Nephron (organoid): Measurements from ENCODE around the gene COA3.

ENCODE experiments used
- H3K27ac Mint-ChIP-seq, 3 experiments: 2 replicates each; pipeline ENCODE4 v1.8.0; 2020; ENCODE audit warnings: mixed read lengths in 3 of 3, mild to moderate bottlenecking in 2 of 3, moderate library complexity in 1 of 3
- H3K27me3 Mint-ChIP-seq: 2 replicates; pipeline ENCODE4 v1.8.0; 2021; ENCODE audit warnings: low read depth, mild to moderate bottlenecking, moderate library complexity, mixed read lengths
- H3K36me3 Mint-ChIP-seq: 2 replicates; pipeline ENCODE4 v1.8.0; 2020; ENCODE audit warnings: low read depth, mixed read lengths
- H3K4me1 Mint-ChIP-seq: 2 replicates; pipeline ENCODE4 v1.8.0; 2020; ENCODE audit warnings: mixed read lengths
- H3K4me3 Mint-ChIP-seq, 3 experiments: 2 replicates each; pipeline ENCODE4 v1.8.0; 2020; ENCODE audit warnings: mild to moderate bottlenecking in 3 of 3, mixed read lengths in 3 of 3, moderate library complexity in 2 of 3
- H3K9me3 Mint-ChIP-seq: 2 replicates; pipeline ENCODE4 v1.8.0; 2020; ENCODE audit warnings: mixed read lengths
- CTCF ChIP-seq, 3 experiments: fragments of 200-600 bp; sonication (generic); IDR thresholded peaks; one replicate each; pipeline ENCODE4 v1.5.0; 2021; ENCODE audit warnings: antibody characterized with exemption in 3 of 3; ENCODE audit not compliant: unreplicated experiment in 3 of 3

COA3 gene

GRCh38 chr17:42783062-42783790 is 15.3 kb downstream of the COA3 start:
- H3K4me3 Mint-ChIP-seq: peak overlapping the region; percentile 14 to 71 (median 28)
- TF ChIP-seq CTCF (IDR thresholded peaks at IDR 0.05; ENCODE audit: unreplicated experiment in 3 of 3): no peak
- no peaks in the 10 kb centered on the region for H3K9me3 Mint-ChIP-seq
- peaks cover 11% of the 10 kb centered on the region for H3K36me3 Mint-ChIP-seq
- peaks cover 15% of the 10 kb centered on the region for H3K4me1 Mint-ChIP-seq
- no peak overlapping the region for H3K27ac Mint-ChIP-seq
- peaks cover 46% of the 10 kb centered on the region for H3K27me3 Mint-ChIP-seq

GRCh38 chr17:42782166-42783061 is 16.1 kb downstream of the COA3 start:
- Mint-ChIP-seq H3K4me1 (peaks cover 15% of the 10 kb centered on the region), H3K27me3 (peaks cover 44% of the 10 kb centered on the region), H3K4me3 (peak overlapping the region; percentile 14 to 71 (median 28)), H3K27ac (no peak overlapping the region), H3K9me3 (no peaks in the 10 kb centered on the region), H3K36me3 (peaks cover 18% of the 10 kb centered on the region)
- TF ChIP-seq CTCF (IDR thresholded peaks at IDR 0.05; ENCODE audit: unreplicated experiment in 3 of 3): no peak

GRCh38 chr17:42781639-42782165 is 16.8 kb downstream of the COA3 start:
- peaks cover 20% of the 10 kb centered on the region for H3K36me3 Mint-ChIP-seq
- no peak for TF ChIP-seq CTCF (IDR thresholded peaks at IDR 0.05; ENCODE audit: unreplicated experiment in 3 of 3)
- H3K27me3 Mint-ChIP-seq: peaks cover 43% of the 10 kb centered on the region
- H3K4me3 Mint-ChIP-seq: peak overlapping the region; percentile 54 to 72 (median 68)
- no peaks in the 10 kb centered on the region for H3K9me3 Mint-ChIP-seq
- no peak overlapping the region for H3K27ac Mint-ChIP-seq
- H3K4me1 Mint-ChIP-seq: peaks cover 15% of the 10 kb centered on the region

- Mint-ChIP-seq H3K36me3 (peaks cover 22% of the 10 kb centered on the region), H3K27me3 (peaks cover 43% of the 10 kb centered on the region), H3K27ac (no peak overlapping the region), H3K4me3 (peak overlapping the region; percentile 54 to 72 (median 68)), H3K9me3 (no peaks in the 10 kb centered on the region), H3K4me1 (peaks cover 15% of the 10 kb centered on the region)
- TF ChIP-seq CTCF (IDR thresholded peaks at IDR 0.05; ENCODE audit: unreplicated experiment in 3 of 3): no peak
These were observed 17.5 kb downstream of the COA3 start for GRCh38 chr17:42780851-42781638.

- no peak for TF ChIP-seq CTCF (IDR thresholded peaks at IDR 0.05; ENCODE audit: unreplicated experiment in 3 of 3)
- H3K9me3 Mint-ChIP-seq: no peaks in the 10 kb centered on the region
- H3K27ac Mint-ChIP-seq: peak within 1 kb of the TSS; percentile 28 to 84 (median 67)
These were observed 18.3 kb downstream of the COA3 start, which contains the start of gene WNK4 for GRCh38 chr17:42779936-42780850. Gene WNK4 (plus strand): TSS chr17:42780610. CDS start chr17:42780699, 89 bp downstream.

More at GRCh38 chr17:42779936-42780850, 18.3 kb downstream of the COA3 start, which contains the start of gene WNK4:
- H3K36me3 Mint-ChIP-seq: peaks cover 25% of the 10 kb centered on the region
- H3K4me1 Mint-ChIP-seq: peaks cover 15% of the 10 kb centered on the region
- H3K27me3 Mint-ChIP-seq: peaks cover 43% of the 10 kb centered on the region
- peak within 1 kb of the TSS; percentile 69 to 82 (median 81) for H3K4me3 Mint-ChIP-seq
